ENCODE data around the gene CLEC1A.

CLEC1A gene, protein sequence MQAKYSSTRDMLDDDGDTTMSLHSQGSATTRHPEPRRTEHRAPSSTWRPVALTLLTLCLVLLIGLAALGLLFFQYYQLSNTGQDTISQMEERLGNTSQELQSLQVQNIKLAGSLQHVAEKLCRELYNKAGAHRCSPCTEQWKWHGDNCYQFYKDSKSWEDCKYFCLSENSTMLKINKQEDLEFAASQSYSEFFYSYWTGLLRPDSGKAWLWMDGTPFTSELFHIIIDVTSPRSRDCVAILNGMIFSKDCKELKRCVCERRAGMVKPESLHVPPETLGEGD

DNA sequence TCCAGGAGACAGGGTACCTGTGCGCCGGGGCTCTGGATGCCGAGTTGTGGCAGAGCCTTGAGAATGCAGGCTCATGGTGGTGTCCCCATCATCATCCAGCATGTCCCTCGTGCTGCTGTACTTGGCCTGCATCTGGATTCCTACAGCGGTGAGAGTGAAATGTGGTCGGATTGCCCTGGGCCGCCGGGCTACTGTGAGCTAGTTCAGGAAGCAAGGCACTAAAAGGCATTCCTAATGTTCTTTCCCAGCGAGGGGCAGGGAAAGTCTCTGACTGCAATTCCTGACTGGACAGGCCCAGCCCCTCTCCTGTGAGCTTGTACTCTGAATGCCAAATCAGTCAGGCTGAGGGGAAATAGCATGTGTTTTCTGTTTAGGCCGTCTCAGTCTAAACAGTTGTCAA, at the start of gene CLEC1A:
TSS of gene CLEC1A (minus strand) at position 195 of the 400 bp plus-strand sequence. CDS start at position 132, 63 bp downstream.
- no peak for DNase-seq

DNA sequence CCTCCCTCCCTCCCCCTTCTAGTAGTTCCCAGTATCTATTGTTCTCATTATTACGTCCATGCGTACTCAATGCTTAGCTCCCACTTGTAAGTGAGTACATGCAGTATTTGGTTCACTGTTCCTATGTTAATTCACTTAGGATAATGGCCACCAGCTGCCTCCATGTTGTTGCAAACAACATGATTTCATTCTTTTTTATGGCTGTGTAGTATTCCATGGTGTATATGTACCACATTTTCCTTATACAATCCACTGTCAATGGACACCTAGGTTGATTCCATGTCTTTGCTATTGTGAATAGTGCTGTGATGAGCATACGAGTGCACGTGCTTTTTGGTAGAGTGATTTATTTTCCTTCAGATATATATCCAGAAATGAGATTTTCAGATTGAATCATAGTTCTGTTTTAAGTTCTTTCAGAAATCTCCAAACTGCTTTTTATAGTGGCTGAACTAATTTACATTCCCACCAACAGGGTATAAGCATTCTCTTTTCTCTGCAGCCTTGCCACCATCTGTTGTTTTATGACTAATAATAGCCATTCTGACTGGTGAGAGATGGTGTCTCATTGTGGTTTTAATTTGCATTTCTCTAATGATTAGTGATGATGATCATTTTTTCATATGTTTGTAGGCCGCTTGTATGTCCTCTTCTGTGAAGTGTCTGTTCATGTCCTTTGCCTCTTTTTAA, 49.1 kb upstream of the CLEC1A start:
- no peak for DNase-seq

DNA sequence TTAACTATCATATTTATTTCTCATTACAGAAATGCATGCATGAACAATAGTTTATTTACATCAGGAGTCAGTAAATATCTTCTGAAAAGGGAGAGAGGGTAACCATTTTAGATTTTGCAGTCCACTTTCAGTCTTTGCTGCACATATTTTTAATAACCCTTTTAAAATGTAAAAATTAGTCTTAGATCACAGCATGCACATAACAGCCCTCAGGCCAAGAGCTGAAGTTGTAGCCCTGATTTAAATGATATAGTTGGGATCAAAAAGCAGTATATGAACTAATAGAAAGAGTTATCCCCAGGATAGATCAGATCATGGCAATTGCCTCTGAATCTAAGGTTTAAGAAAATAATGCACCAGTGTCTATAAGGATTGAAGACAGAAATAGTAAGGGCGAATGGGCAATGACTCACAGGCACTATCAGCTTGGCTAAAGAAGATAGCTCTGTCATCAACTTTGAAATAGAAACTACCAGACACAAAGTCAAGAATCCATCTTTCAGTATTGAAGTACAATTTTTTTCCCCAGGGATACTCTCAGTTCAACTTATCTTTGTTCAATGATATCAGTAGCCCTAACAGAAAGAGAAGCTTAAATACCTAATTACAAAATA, 44.3 kb upstream of the CLEC1A start:
- DNase-seq = no peak

DNA sequence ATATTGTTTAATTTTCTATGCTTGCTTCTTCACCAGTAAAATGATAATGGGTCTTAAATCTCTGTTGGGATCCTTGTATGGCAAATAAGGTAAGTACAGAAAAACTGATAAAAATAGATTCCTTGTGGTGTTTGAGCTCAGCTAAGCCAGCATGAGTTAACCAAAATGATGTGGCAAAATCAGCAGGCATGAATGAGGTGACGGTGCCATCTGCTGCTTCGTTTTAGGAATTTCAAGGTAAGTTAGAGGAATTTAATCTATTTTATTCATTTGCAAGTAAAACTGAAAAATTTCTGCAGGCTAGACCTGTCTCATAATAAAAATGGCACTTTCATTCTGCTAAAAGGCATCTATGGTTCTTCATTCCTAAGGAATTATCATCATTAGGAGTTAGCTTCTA, 41.2 kb upstream of the CLEC1A start:
- DNase-seq = peak; percentile 26 to 31

DNA sequence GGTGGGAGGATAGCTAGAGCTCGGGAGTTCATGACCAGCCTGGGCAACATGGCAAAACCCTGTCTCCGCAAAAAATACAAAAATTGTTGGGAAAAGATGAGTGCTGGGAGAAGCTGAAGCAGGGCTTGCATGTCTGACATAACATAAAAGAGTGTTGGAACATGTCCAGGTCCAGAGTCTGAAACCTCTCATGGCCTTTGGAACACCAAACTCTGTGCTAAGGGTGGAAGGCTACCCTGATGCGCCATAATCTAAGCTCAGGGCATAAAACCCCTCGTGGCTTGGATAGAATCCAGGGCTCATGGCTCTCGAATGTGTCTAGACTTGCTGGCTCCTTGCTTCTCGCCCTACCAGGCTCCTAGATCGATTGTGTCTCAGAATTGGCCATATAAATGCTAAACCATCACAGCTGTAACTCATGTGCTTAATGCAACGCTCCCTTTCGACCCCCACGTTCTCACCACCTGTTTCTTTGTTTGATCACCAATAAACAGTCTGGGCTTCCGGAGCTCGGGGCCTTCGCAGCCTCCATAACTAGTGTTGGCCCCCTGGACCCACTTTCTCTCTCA, 37.9 kb upstream of the CLEC1A start:
- no peak for DNase-seq

DNA sequence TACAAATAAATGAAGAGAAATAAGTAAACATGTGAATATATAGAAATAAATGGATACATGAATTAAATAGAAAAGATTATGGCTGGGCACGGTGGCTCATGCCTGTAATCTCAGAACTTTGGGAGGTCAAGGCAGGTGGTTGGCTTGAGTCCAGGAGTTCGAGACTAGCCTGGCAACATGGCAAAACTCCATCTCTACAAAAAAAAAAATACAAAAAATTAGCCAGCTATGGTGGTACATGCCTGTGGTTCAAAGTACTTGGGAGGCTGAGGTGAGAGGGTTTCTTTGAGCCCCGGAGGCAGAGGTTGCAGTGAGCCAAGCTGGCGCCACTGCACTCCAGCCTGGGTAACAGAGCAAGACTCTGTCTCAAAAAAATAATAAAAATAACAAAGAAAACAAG, 36.3 kb upstream of the CLEC1A start:
- DNase-seq = no peak

DNA sequence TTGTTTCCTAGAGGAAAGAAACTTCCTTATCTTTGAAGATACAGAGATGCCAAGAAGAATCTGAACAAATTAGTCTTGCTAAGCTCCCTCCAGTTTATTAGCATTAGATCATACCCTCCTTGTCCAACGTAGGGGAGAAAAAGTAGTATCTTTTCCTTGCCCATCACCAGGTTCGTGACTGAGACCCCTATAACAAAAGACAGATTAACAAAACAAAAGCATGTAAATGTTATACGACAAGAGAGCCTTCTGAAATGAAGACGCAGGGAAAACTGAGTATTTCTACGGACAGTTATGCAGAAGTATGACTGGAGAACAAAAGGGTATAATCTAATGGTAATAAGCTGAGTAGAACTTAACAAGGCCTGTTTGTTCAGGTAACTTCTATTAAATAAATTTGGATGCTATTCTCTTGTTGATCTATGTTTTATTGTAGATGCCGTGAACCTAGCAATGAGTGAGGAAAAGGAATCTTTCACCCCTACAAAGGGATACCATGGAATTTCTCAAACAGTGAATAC, 34.1 kb upstream of the CLEC1A start:
- DNase-seq = no peak

DNA sequence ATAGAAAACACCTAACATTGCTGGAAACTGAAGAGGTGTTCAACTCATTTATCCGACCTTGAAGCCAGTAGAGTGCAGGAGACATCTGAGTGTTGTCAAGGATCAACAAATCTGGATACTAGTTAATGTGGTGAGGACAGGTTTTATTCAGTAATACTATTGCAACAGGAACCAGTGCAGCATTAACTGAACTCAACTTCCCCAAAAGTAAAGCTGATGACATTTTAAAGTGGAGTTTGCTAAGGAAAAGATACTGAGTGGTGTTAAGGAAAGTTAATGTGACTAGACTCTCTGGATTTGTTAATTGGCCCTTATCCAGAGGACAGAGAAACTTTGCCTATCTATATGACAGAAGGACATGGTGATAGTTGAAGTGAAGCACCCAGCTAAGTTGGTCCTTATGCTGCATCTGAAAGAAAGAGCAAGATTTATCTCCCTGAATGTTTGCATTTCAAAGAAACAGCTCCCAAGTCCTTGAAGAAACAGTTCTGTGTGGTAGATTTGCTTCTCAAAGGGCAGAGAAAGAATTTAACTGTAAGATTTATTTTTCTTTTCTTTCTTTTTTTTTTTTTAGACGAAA, 32.4 kb upstream of the CLEC1A start:
- DNase-seq = no peak

DNA sequence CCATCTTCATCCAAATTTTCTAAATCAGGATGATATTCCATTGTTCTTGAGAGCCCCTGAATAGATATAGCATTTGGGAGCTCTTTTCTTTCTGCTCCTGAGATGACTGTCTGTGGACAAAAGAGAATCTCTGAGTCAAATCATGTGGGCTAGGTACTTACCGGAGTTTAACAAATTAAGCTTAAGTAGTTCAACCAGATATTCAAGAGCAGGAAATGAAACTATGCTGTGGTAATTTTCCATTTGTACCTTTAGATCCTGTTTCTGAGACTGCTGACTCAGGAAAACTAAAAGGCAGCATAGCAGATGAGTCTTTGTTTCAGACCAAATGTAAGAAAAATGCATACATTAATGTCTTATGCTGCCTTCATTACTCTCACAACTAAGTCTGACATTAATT, 31.3 kb upstream of the CLEC1A start, which contains the start of gene CLEC7A:
TSS of gene CLEC7A (minus strand) at position 158 of the 400 bp plus-strand sequence. CDS start at position 41, 117 bp downstream.
- no peak for DNase-seq

DNA sequence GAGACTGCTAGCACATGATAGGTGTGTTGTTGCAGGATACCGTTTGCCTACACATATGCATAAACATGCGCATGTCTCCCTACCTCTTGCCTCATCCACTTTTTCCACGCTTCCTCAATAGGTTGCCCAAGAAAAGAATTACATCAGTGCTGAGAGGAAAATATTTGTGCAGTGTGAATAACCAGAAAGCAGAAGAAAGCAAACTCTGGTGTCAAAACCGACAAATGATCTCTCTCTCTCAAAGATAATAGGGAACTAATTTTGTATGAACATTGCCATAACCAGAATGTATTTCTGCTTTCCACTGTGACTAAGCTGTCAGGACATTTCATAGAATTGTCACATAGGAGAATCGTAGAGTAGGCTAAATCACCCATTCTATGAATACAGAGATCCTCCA, 29.9 kb upstream of the CLEC1A start:
- no peak for DNase-seq

DNA sequence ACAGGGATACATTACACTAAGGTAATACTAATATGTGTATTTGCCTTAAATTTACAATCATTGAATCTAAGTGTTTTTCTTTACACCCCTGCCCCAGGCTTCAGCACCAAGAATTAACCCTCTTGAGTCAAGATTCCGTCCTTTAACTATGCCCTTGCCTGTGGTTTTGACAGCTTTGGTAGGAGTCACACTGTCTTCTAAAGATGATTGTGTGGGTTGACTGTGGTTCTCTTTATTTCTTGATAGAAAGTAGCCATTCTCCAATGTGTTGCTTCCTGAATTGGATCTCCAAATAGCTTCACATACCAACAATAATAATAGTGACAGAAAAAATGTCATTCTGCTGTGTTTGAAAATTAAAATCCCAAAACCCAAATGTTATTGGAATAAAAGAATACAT, 27.6 kb upstream of the CLEC1A start:
- DNase-seq = no peak

DNA sequence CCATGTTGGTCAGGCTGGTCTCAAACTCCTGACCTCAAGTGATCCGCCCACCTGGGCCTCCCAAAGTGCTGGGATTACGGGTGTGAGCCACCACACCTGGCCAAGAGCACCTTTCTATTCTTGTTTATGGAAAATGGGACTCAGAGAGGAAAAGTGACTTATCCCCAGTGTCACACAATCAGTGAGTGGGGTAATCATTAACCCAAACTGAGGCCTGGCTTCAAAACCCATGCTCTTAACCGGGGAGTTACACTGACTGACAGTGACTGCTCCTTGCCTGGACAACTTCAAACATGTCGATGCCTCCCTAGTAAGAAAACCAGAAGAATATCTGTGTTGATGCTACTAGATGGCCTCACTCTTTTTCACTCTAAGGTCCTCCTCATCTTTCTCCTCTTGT, 23.9 kb upstream of the CLEC1A start:
- no peak for DNase-seq

DNA sequence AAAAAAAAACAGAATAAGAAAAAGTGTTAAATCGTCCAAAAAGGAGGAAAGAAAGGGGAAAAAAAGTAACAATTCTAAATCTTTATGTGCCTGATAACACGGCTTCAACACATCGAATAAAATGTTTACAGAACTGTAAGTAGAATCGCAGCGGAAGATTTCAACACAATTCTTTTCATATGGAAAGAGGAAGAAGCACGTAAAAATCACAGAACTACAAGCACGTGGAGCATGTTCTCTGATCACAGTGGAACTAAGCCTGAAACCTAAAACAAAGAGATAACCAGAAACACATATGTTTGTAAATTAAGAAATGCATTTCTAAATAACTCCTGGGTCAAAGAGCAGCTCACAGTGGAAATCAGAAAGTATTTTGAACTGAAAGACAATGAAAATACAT, 22.5 kb upstream of the CLEC1A start:
- no peak for DNase-seq

DNA sequence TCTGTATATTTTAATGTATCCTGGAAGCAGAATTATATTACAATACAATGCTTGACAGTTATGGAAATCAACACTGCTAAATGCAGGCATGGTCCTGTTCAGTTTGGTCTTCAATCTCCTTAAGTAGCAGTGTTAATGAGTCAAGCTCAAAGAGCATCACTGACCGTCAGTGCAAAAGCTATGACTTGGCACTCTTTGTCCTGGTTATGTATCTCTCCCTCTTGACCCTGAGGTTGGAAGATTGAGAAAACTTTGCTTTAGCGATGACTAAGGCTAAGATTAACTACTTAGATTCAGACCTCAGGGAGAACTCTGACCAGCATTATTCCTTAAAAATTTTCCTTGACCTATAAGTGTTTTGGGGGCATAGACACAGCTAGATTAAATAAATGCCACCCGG, 20.3 kb upstream of the CLEC1A start:
- no peak for DNase-seq

DNA sequence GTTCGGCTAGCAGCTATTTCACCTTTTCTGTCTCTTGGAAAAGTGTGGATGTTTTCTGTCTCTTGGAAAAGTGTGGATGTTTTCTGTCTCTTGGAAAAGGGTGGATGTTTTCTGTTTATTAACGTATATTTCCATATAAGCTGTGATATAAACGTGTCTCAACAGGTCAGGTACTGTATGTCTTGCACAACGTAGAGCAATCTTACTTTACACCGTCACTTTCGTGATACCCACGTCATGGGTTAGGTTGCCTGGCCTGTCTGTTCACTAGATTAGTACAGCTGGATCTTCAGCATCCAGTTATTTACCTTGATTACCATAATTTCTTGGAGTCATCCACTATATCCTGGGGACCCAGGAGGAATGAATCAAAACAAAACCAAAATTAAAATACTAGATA, 17.1 kb upstream of the CLEC1A start:
- no peak for DNase-seq

DNA sequence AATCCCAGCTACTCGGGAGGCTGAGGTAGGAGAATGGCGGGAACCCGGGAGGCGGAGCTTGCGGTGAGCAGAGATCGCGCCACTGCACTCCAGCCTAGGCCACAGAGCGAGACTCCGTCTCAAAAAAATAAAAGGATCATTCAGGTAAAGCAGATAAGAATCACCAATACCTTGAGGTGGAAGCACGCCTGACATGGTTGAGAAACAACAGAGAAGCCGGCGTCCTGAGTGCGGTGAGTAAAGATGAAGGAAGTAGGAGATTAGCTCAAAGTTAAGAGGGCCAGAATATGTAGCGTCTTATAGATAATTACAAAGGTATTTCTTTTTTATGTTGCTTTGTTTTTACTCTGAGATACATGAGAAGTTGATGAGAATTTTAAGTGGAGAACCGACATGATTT, 16.5 kb upstream of the CLEC1A start:
- no peak for DNase-seq

DNA sequence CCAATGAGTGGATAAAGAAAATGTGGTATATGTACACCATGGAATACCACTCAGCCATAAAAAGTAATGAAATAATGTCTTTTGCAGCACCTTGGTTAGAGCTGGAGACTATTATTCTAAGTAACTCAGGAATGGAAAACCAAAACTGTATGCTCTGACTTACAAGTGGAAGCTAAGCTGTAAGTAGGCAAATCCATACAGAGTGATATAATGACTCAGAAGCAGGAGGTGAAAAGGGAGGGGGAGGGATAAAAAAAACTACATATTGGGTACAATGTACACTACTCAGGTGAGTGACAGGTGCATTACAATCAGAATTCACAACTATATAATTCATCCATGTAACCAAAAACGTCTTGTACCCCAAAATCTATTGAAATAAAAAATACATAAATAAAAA, 15.1 kb upstream of the CLEC1A start:
- no peak for DNase-seq

DNA sequence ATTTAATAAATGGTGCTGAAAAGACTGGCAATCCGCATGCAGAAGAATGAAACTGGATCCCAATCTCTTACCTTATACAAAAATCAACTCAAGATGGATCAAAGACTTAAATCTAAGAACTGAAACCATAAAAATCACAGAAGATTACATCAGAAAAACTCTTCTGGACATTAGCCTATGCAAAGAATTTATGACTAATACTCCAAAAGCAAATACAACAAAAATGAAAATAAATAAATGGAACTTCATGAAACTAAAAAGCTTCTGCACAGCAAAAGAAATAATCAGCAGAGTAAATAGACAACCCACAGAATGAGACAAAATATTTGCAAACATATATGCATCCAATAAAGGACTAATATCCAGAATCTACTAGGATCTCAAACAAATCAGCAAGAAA, 14.3 kb upstream of the CLEC1A start:
- no peak for DNase-seq

DNA sequence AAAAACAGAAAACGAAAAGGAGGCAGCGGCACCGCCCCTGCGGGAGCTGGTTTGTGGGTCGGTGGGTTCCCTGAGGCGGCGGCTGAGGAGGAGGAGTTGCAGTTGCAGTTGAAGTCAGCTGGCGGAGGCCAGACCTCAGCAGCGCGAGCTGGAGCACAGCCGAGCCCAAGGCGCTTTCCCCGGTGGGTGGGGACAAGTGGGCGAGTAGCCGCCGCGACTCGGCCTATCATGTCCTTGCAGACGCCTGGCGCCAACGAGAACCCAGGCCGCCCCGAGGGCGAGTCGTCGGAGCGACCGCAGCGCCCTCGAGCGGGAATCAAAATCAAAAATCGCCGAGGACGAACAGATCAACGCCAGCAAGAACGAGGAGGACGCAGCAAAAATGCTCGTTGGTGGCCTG, 12.7 kb upstream of the CLEC1A start:
- DNase-seq = no peak

DNA sequence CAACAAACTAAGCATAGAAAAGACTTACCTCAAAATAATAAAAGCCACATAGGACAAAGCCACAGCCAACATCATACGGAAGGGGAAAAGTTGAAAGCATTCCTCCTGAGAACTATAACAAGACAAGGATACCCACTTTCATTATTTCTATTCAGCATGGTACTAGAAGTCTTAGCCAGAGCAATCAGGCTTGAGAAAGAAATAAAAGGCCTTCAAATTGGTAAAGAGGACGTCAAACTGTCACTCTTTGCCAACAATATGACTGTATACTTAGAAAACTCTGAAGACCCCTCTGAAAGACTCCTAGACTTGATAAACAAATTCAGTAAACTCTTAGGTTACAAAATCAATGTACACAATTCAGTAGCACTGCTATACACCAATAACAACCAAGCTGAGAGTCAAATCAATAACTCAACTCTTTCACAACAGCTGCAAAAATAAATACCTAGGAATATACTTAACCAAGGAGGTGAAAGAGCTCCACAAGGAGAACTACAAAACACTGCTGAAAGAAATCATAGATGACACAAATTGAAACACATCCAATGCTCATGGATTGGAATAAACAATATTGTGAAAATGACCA, 11.6 kb upstream of the CLEC1A start:
- DNase-seq = no peak

DNA sequence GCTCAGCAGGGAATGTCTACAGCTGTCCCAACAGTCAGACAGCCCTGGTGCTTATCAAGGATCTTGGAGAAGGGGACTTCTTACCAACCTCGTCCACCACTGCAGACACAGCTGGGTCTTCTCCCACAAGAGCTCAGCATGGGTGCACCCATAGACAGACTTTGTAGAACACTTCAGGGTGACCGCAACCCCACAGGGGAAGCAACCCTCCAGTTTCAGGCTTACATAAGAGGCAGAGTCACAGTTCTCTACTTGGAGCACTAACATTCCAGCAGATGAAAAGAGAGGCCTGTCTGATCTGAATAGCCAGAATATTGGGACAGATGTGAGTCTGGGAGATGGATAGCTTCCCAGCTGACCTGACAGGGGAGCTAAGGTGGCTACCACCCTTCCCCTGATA, 3.5 kb upstream of the CLEC1A start:
- DNase-seq = no peak

DNA sequence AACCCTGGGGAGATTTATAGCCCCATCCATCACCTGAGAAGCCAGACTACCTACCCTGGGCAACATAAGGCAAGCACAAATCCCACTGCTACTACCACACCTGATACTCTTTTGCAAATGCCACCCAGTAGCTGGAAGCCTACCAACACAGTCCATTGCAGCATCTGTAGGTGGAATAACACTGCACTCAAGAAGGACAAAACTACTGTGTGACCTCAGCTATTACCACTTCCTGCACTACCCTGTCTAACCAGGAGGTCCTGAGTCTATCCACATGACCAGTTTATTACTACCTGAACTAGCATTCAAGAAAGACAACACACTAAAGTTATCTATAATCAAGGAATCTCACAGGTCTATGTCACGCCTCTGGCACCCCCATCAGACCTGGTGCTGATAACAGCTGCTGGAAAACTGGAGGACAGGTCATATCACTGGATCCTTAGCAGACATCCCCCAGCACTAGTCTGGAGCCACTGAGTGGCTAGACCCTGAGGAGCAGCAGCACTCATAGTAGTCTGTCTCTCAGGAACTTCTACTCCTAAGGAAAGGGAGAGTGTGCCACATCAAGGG, 2.9 kb upstream of the CLEC1A start:
- no peak for DNase-seq
